Tibial nerve (tissue), 4 donors: ENCODE data around the gene ZNF736. TPM values are rescaled to one million over a fixed set of nuclear protein-coding genes. Genes with fewer than 3 reads are reported as not detected.
"Not testable (repeated sequence)": the region's sequence is repeated elsewhere in the genome, so short reads cannot be mapped to it uniquely, and the experiment has no call there.

ENCODE experiments used
- DNase-seq, 2 donors: peaks; one replicate each; pipeline ENCODE4 v3.0.0-alpha.2; 2019; ENCODE audit warnings: low spot score in 2 of 2
- H3K27ac ChIP-seq, 4 donors: fragments of 200-600 bp; sonication (generic) in 3 of 4; one replicate each; pipeline ENCODE4 v1.5.1; 2017 to 2019; ENCODE audit warnings: mild to moderate bottlenecking in 1 of 4
- H3K27me3 ChIP-seq, 2 donors: fragments of 200-600 bp; sonication (generic) in 1 of 2; one replicate each; pipeline versions ENCODE4 v1.5.1 to v1.6.0; 2017 to 2019
- H3K36me3 ChIP-seq, 3 donors: fragments of 200-600 bp; sonication (generic); one replicate each; pipeline ENCODE4 v1.5.1; 2018 to 2019
- H3K4me1 ChIP-seq, 4 donors: fragments of 200-600 bp; sonication (generic) in 3 of 4; one replicate each; pipeline ENCODE4 v1.5.1; 2017 to 2019
- H3K4me3 ChIP-seq, 4 donors: fragments of 200-600 bp; sonication (generic) in 3 of 4; one replicate each; pipeline ENCODE4 v1.5.1; 2017 to 2019; ENCODE audit warnings: mild to moderate bottlenecking in 1 of 4, moderate library complexity in 1 of 4
- H3K9me3 ChIP-seq, 4 donors: fragments of 200-600 bp; sonication (generic) in 3 of 4; one replicate each; pipeline ENCODE4 v1.5.1; 2017 to 2019
- CTCF ChIP-seq, 5 experiments: fragments of 200-600 bp in 3 of 5; fragments of 450-650 bp in 2 of 5; sonication (generic) in 3 of 5; IDR thresholded peaks; one replicate each; pipeline ENCODE4 v1.5.1; 2016 to 2019; ENCODE audit warnings: antibody characterized with exemption in 5 of 5, mild to moderate bottlenecking in 3 of 5, moderate library complexity in 2 of 5
- EP300 ChIP-seq, 2 donors: sonication (generic); formaldehyde crosslinking; IDR thresholded peaks; one replicate each; pipeline ENCODE4 v1.6.1; 2017; ENCODE audit warnings: antibody characterized with exemption in 2 of 2, mild to moderate bottlenecking in 1 of 2
- POLR2A ChIP-seq, 2 donors: fragments of 450-650 bp; IDR thresholded peaks; one replicate each; pipeline ENCODE4 v1.6.1; 2017; ENCODE audit warnings: antibody characterized with exemption in 2 of 2, mild to moderate bottlenecking in 2 of 2, moderate library complexity in 2 of 2
- WGBS, 2 donors: methylation state at CpG; one replicate each; pipeline ENCODE4 v1.1.5; 2018; 5-methylcytosine and 5-hydroxymethylcytosine counted together
- total RNA-seq, 4 donors: library from RNA; depleted of rRNA; stranded (reverse); fragments of >200 nt; gene quantifications; one replicate each; pipeline ENCODE4 v1.1.0, GENCODE V29; 2016

Gene ZNF736
- 10 to 100 TPM in 3 of 4 donors, 1 to 10 TPM in 1; 7.6 to 22.8 (median 16.5) TPM for total RNA-seq

DNA sequence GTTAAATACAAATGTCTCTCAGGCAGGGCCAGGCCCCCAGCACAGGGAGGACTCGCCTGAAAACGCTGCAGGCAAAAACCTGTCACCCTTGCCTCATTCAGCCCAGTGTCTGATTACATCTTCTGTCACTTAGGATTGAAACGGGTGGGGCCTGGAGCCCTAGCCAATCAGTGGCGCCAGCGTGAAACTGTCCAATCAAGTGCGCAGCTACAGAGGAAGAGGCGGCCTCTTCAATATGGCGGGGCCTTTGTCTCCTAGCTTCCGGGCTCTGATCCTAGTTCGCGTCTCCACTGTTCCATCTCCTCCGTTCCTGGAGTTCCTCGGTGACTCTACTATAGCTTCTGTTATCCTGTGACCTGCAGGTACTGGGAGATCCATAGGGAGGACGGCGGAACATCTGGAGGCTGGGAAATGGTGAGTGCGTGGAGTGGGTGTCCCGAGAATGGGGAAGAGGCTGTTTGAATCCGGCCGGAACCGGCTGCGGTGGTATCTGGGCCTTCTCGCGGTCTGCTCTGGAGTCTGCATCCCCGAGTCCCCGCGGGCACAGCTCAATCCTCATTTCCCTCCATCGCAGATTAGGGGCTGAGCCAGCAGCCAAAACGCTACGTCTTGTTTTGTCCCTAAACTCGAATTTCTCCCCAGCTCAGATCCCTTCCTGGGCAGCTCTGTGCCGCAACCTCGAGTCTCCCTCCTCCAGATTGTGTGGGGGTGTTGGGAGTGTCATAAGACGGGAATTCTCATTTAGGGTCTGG is at the start of gene ZNF736:
Gene ZNF736, plus strand, starts transcription at position 222 of the 752 bp plus-strand sequence. Its CDS starts 190 bp downstream, at position 412.
- peaks cover 0 to 22% (median 8%) of the 10 kb centered on the region in 4 donors for H3K4me1 ChIP-seq
- H3K27me3 ChIP-seq = no peaks in the 10 kb centered on the region
- no peaks in the 10 kb centered on the region for H3K9me3 ChIP-seq
- DNase-seq = peak; percentile 81 to 91
- H3K4me3 ChIP-seq = peak within 1 kb of the TSS; percentile 57 to 87 (median 81)
- peak within 1 kb of the TSS; percentile 60 to 88 (median 71) for H3K27ac ChIP-seq
- WGBS, 2 donors = 1% methylated on average over 32 of the region's 33 CpGs
- peak; percentile 23 to 68 for TF ChIP-seq POLR2A (IDR thresholded peaks at IDR 0.05)
- TF ChIP-seq CTCF (IDR thresholded peaks at IDR 0.05) = no peak
- TF ChIP-seq EP300 (IDR thresholded peaks at IDR 0.05) = peak in 1 of 2 donors; percentile 89
- no peaks in the 10 kb centered on the region for H3K36me3 ChIP-seq

DNA sequence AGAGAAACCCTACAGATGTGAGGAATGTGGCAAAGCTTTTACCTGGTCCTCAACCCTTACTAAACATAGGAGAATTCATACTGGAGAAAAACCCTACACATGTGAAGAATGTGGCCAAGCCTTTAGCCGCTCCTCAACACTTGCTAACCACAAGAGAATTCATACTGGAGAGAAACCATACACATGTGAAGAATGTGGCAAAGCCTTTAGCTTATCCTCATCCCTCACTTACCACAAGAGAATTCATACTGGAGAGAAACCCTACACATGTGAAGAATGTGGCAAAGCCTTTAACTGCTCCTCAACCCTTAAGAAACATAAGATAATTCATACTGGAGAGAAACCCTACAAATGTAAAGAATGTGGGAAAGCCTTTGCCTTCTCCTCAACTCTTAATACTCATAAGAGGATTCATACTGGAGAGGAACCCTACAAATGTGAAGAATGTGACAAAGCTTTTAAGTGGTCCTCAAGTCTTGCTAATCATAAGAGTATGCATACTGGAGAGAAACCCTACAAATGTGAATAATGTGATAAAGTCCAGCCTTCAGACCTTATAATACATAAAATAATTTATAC is 47.3 kb upstream of the ZNF736 start:
- TF ChIP-seq POLR2A (IDR thresholded peaks at IDR 0.05) (no peak), CTCF (IDR thresholded peaks at IDR 0.05) (no peak), EP300 (IDR thresholded peaks at IDR 0.05) (no peak)
- no peaks in the 10 kb centered on the region for H3K4me1 ChIP-seq
- WGBS, 2 donors = 87 to 88% methylated on average over 1 of the region's 1 CpG
- no peak for DNase-seq
- H3K4me3 ChIP-seq = no peak overlapping the region
- H3K9me3 ChIP-seq = peaks cover 0 to 53% (median 18%) of the 10 kb centered on the region in 4 donors
- no peaks in the 10 kb centered on the region for H3K27me3 ChIP-seq
- no peaks in the 10 kb centered on the region for H3K36me3 ChIP-seq
- no peak overlapping the region for H3K27ac ChIP-seq

DNA sequence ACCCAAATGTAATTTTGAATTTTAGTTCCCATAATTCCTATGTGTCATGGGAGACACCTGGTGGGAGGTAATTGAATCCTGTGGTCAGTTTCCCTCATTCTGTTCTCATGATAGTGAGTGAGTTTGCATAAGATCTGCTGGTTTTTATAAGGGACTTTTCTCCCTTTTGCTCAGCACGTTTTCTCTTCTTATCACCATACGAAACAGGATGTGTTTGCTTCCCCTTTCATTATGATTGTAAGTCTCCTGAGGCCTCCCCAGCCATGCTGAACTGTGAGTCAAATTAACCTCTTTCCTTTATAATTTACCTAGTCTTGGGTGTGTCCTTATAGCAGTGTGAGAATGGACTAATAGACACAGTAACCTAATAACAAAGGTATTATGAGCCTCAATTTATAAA is 36.1 kb upstream of the ZNF736 start:
- no peaks in the 10 kb centered on the region for H3K36me3 ChIP-seq
- TF ChIP-seq EP300 (IDR thresholded peaks at IDR 0.05) (no peak), POLR2A (IDR thresholded peaks at IDR 0.05) (no peak), CTCF (IDR thresholded peaks at IDR 0.05) (no peak)
- 54% methylated on average over 2 of the region's 2 CpGs for WGBS, 2 donors
- no peak for DNase-seq
- H3K4me3 ChIP-seq = no peak overlapping the region
- no peaks in the 10 kb centered on the region for H3K27me3 ChIP-seq
- H3K4me1 ChIP-seq = no peaks in the 10 kb centered on the region
- H3K27ac ChIP-seq = no peak overlapping the region
- H3K9me3 ChIP-seq = peaks cover 0 to 9% (median 0%) of the 10 kb centered on the region in 4 donors

DNA sequence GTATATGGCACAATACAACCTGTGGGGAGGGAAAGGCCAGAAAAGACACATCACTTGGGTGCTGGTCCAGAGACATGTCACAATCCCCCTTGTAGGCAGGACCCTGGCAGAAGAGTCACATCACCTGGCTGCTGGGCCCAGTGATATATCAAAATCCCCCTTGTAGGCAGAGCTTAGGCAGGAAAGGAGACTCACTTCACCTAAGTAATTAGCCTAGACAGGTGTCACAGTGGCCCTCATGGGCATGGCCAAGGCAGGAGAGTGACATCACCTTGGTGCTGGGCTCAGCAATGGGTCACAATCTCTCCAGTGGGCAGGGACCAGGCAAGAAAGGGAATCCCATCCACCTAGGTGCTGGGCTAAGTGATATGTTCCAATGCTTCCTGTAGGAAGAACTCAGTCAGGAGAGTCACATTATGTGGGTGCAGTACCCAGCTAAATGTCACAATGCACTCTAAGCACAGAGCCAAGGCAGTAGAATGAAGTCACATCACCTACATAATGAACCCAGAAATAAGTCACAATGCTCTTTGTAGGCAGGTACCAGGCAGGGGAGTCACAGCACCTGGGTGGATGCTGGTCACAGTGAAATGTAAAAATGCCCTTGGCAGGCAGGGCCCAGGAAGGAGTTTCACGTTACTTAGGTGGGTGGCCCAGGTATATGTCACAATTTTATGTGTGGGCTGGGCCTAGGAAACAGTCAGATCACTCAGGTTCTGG is 18.9 kb upstream of the ZNF736 start:
- Histone ChIP-seq H3K4me3 (no peak overlapping the region), H3K9me3 (no peaks in the 10 kb centered on the region), H3K27ac (no peak overlapping the region), H3K4me1 (no peaks in the 10 kb centered on the region), H3K27me3 (no peaks in the 10 kb centered on the region), H3K36me3 (no peaks in the 10 kb centered on the region)
- TF ChIP-seq CTCF (IDR thresholded peaks at IDR 0.05) (no peak), POLR2A (IDR thresholded peaks at IDR 0.05) (no peak), EP300 (IDR thresholded peaks at IDR 0.05) (no peak)
- WGBS, 2 donors = 50 to 86% methylated on average over 1 of the region's 1 CpG
- DNase-seq = no peak

DNA sequence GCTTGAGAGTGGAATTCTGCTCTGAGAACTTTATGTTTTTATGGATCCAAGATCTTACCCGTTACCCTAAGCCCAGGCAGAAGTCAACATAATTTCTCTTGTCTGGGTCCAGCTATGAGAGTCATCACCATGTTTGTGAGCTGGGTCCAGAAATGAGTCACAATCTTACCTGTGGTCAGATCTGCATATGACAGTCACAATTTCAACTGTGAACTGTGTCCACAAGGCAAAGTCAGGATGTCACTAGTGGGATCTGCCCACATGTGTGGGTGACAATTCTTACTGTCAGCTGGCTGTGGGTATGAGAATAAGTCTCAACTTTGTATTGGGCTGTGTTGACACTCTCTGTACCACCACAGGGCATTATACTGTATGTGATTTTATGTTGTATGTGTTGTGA is 16.3 kb upstream of the ZNF736 start:
- 62 to 70% methylated on average over 1 of the region's 1 CpG for WGBS, 2 donors
- not testable (repeated sequence) for H3K4me3 ChIP-seq, H3K9me3 ChIP-seq, H3K27ac ChIP-seq, H3K4me1 ChIP-seq, H3K36me3 ChIP-seq, H3K27me3 ChIP-seq, DNase-seq
